ENCODE results near the gene THRSP. TPM values are rescaled to one million over a fixed set of nuclear protein-coding genes. Genes with fewer than 3 reads are reported as not detected.

The THRSP gene
- total and polyA plus RNA-seq, 10 of the 15 experiments (the other 5 are each of a cell fraction or from before 2014, with no cell fraction given) = 0.18 TPM; not detected in 9

GRCh38 chr11:78022397-78023396 lies 41.0 kb upstream of the THRSP start, which contains the start of gene KCTD14:
Gene KCTD14, minus strand, starts transcription at chr11:78023276. Its CDS starts 27 bp downstream, at chr11:78023249.
- intact Hi-C loops (cut with micrococcal nuclease; ENCODE audit: unreplicated experiment) = no loop called here
- ChIA-PET SMC1A (ENCODE audit: uncharacterized antibody, unreplicated experiment) (no interaction called here), CTCF (no interaction called here), RAD21 (ENCODE audit: unreplicated experiment) (no interaction called here), POLR2A (interaction anchor here (2.0 kb wide), 1 partner anchor 9 kb away, joined by 12 read pairs; no protein-coding TSS in a partner anchor)
- no peaks in the 10 kb centered on the region for H3K9me3 ChIP-seq (replicated peaks; ENCODE audit: control insufficient read depth, insufficient read depth, low read length)
- H3K4me3 ChIP-seq = no peak within 1 kb of the TSS
- H3K79me2 ChIP-seq (ENCODE audit: control insufficient read depth, insufficient read depth, low read length) = no peaks in the 10 kb centered on the region
- peak within 1 kb of the TSS; percentile 13; the same call in 1 of the 2 replicates for H3K4me2 ChIP-seq (ENCODE audit: control insufficient read depth, insufficient read depth)
- WGBS (ENCODE audit: insufficient coverage, insufficient replicate concordance, low lambda C conversion rate, missing lambda C conversion rate) = 37% methylated on average over 27 of the region's 37 CpGs
- H3K27ac ChIP-seq (ENCODE audit: control insufficient read depth, insufficient read depth) = peak within 1 kb of the TSS; percentile 25
- BruUV-seq (replicated peaks) = no TSS peak
- in situ Hi-C loops (cut with MboI) = no loop called here
- H2AFZ ChIP-seq (ENCODE audit: control insufficient read depth, low read depth, low read length) = peak within 1 kb of the TSS; percentile 19
- H3K9ac ChIP-seq (ENCODE audit: control insufficient read depth, insufficient read depth, low read length) = peak within 1 kb of the TSS; percentile 34; the same call in 1 of the 2 replicates
- H3K4me1 ChIP-seq (ENCODE audit: control insufficient read depth, insufficient read depth, low read length) = no peaks in the 10 kb centered on the region
- FAIRE-seq = no peak
- no peaks in the 10 kb centered on the region for H3K36me3 ChIP-seq (ENCODE audit: control insufficient read depth in 2 of 2, insufficient read depth in 2 of 2, low read length in 1 of 2)
- no peaks in the 10 kb centered on the region; the same call in 1 of the 2 replicates for H4K20me1 ChIP-seq (ENCODE audit: control insufficient read depth, insufficient read depth)
- no peaks in the 10 kb centered on the region for H3K27me3 ChIP-seq (replicated peaks in 1 of 2; ENCODE audit: control insufficient read depth in 2 of 2, insufficient read depth in 2 of 2, low read length in 1 of 2)
- peak; percentile 93 for ATAC-seq
- no peak for DNase-seq (ENCODE audit: low read depth, low spot score)
- no peak for TF ChIP-seq ASH2L (IDR thresholded peaks at IDR 0.05; ENCODE audit: borderline replicate concordance, low read depth)
- no peak for TF ChIP-seq RUNX3 (IDR thresholded peaks at IDR 0.05; ENCODE audit: low read length)
- TF ChIP-seq SIN3A (IDR thresholded peaks at IDR 0.05; ENCODE audit: low read depth, low read length) = no peak
- TF ChIP-seq TCF7 (IDR thresholded peaks at IDR 0.05; ENCODE audit: borderline replicate concordance) = no peak
- TF ChIP-seq GATAD2B (conservative IDR thresholded peaks at IDR 0.05; ENCODE audit: low read depth) = no peak
- peak in 1 of 2 experiments; percentile 16; a peak in 1 of 4 replicates for TF ChIP-seq IKZF2 (IDR thresholded peaks at IDR 0.05)
- TF ChIP-seq ZBTB40 (IDR thresholded peaks at IDR 0.05; ENCODE audit: borderline replicate concordance) = no peak
- TF ChIP-seq LARP7 (IDR thresholded peaks at IDR 0.05) = no peak
- no peak for TF ChIP-seq ZNF622 (IDR thresholded peaks at IDR 0.05)
- TF ChIP-seq NR2C2 (IDR thresholded peaks at IDR 0.05; ENCODE audit: borderline replicate concordance, control insufficient read depth, insufficient read length, low read depth) = no peak
- TF ChIP-seq BCL11A (IDR thresholded peaks at IDR 0.05; ENCODE audit: low read depth, low read length) = no peak
- TF ChIP-seq PKNOX1 (IDR thresholded peaks at IDR 0.05) = no peak
- peak; percentile 42; the same call in 1 of the 2 replicates for TF ChIP-seq ZNF687 (IDR thresholded peaks at IDR 0.05)
- no peak for TF ChIP-seq MYB (IDR thresholded peaks at IDR 0.05; ENCODE audit: borderline replicate concordance, low read depth, low read length)

Measured in GM12878 (cell line).